Keratinocyte (primary cell): ENCODE data around the gene TUBA4B. TPM values are rescaled to one million over a fixed set of nuclear protein-coding genes. Genes with fewer than 3 reads are reported as not detected.

Experiments
- DNase-seq: peaks from one replicate; pipeline ENCODE4 v3.0.0-alpha.2; 2011; ENCODE audit warnings: low read depth, missing footprints, low spot score
- FAIRE-seq: peaks from 2 replicates; lab custom pipeline; 2011; peaks lifted over from hg19 to GRCh38; lab: Jason Lieb, UNC
- H2AFZ ChIP-seq: 2 replicates; pipeline ENCODE4 v1.6.0; 2012; ENCODE audit warnings: low read length, control low read depth, inconsistent platforms; ENCODE audit not compliant: control insufficient read depth
- H3K27ac ChIP-seq: 2 replicates; pipeline ENCODE4 v1.5.1; 2011; ENCODE audit warnings: low read length; ENCODE audit not compliant: control insufficient read depth, insufficient read depth
- H3K27me3 ChIP-seq: 3 replicates; pipeline ENCODE4 v1.6.0; 2011; ENCODE audit warnings: low read length; ENCODE audit not compliant: control insufficient read depth, insufficient read depth; ENCODE audit errors: extremely low read depth
- H3K36me3 ChIP-seq, 2 experiments: 2 replicates in 1 of 2; 3 replicates in 1 of 2; pipeline ENCODE4 v1.5.1; 2011; ENCODE audit warnings: low read length in 2 of 2, mild to moderate bottlenecking in 1 of 2; ENCODE audit not compliant: control insufficient read depth in 2 of 2, insufficient read depth in 2 of 2; ENCODE audit errors: extremely low read depth in 1 of 2
- H3K4me1 ChIP-seq: 3 replicates; pipeline ENCODE4 v1.5.1; 2011; ENCODE audit warnings: low read length; ENCODE audit not compliant: control insufficient read depth, insufficient read depth; ENCODE audit errors: extremely low read depth
- H3K4me2 ChIP-seq: 3 replicates; pipeline ENCODE4 v1.6.0; 2011; ENCODE audit warnings: low read depth, low read length; ENCODE audit not compliant: control insufficient read depth, insufficient read depth; ENCODE audit errors: extremely low read depth
- H3K4me3 ChIP-seq, 3 experiments: fragments of 200-600 bp in 1 of 3; sonication (generic) in 1 of 3; 2 replicates in 2 of 3; 3 replicates in 1 of 3; pipeline ENCODE4 v1.5.1; 2011 to 2016; ENCODE audit warnings: low read length in 3 of 3, mild to moderate bottlenecking in 3 of 3, control low read depth in 2 of 3, inconsistent platforms in 1 of 3, low read depth in 1 of 3, mixed read lengths in 1 of 3, mixed run types in 1 of 3, moderate library complexity in 1 of 3; ENCODE audit not compliant: control insufficient read depth in 2 of 3, insufficient read depth in 2 of 3; ENCODE audit errors: extremely low read depth in 1 of 3
- H3K79me2 ChIP-seq: 2 replicates; pipeline ENCODE4 v1.6.0; 2012; ENCODE audit warnings: low read length; ENCODE audit not compliant: control insufficient read depth, insufficient read depth
- H3K9ac ChIP-seq: 3 replicates; pipeline ENCODE4 v1.6.0; 2011; ENCODE audit warnings: low read length; ENCODE audit not compliant: control insufficient read depth, insufficient read depth; ENCODE audit errors: extremely low read depth
- H3K9me1 ChIP-seq: 3 replicates; pipeline ENCODE4 v1.6.0; 2011; ENCODE audit warnings: low read length; ENCODE audit not compliant: control insufficient read depth, insufficient read depth; ENCODE audit errors: extremely low read depth
- H3K9me3 ChIP-seq: 2 replicates; pipeline ENCODE4 v1.5.1; 2012; ENCODE audit warnings: low read depth, low read length; ENCODE audit not compliant: control insufficient read depth
- H4K20me1 ChIP-seq: 3 replicates; pipeline ENCODE4 v1.6.0; 2011; ENCODE audit warnings: low read length; ENCODE audit not compliant: control insufficient read depth, insufficient read depth; ENCODE audit errors: extremely low read depth
- EZH2 ChIP-seq: IDR thresholded peaks from one replicate; pipeline ENCODE4 v1.6.1; 2012; ENCODE audit warnings: inconsistent platforms, mild to moderate bottlenecking, low read length, moderate library complexity
- dilution Hi-C: fragments of 300-500 bp; cut with MboI; formaldehyde crosslinking; loops from one replicate; pipeline ENCODE4 v1.7.0; 2020; ENCODE audit warnings: low sequenced_read_pairs; ENCODE audit not compliant: extremely low pct_ligation_motif_present
- polyA plus RNA-seq, 5 experiments: library from polyadenylated mRNA; depleted of rRNA in 3 of 5; stranded (reverse) in 3 of 5; stranded (forward) in 1 of 5; unstranded in 1 of 5; fragments of >200 nt; gene quantifications; 1 replicate in 1 of 5; 2 replicates in 3 of 5; 3 replicates in 1 of 5; pipeline versions ENCODE4 v1.2.1 to v1.2.3, GENCODE V29; 2011 to 2012; ENCODE audit warnings: missing spikeins in 2 of 5, low read depth in 1 of 5, low replicate concordance in 1 of 5
- TF ChIP-seq, protein P1 (sequence below), 3 experiments: IDR thresholded peaks in 1 of 3; conservative IDR thresholded peaks in 1 of 3; optimal IDR thresholded peaks in 1 of 3; 2 replicates in 2 of 3; 3 replicates in 1 of 3; pipeline versions ENCODE3 to v1.5.1; 2011; ENCODE audit warnings: low read length in 3 of 3, mild to moderate bottlenecking in 3 of 3, moderate library complexity in 2 of 3, control low read depth in 1 of 3, inconsistent platforms in 1 of 3; ENCODE audit not compliant: insufficient read depth in 2 of 3; ENCODE audit errors: extremely low read depth in 1 of 3

Gene TUBA4B
- polyA plus RNA-seq, 1 donor (not counting 4 experiments of a cell fraction or from before 2014, with no cell fraction given), result not detected

GRCh38 chr2:219243291-219243761, 9.7 kb upstream of the TUBA4B start:
- Histone ChIP-seq H3K79me2 (peaks cover 26% of the 10 kb centered on the region), H3K9me3 (no peaks in the 10 kb centered on the region), H3K9me1 (no peaks in the 10 kb centered on the region), H3K27me3 (no peaks in the 10 kb centered on the region), H3K4me3 (no peak overlapping the region), H4K20me1 (no peaks in the 10 kb centered on the region), H3K27ac (no peak overlapping the region), H3K9ac (peak overlapping the region; percentile 9), H3K4me2 (peak overlapping the region; percentile 39), H2AFZ (peak overlapping the region; percentile 93), H3K4me1 (peaks cover 27% of the 10 kb centered on the region), H3K36me3 (peaks cover 10 to 28% of the 10 kb centered on the region in 2 experiments)
- TF ChIP-seq EZH2, result no peak
- TF ChIP-seq, protein P1, sequence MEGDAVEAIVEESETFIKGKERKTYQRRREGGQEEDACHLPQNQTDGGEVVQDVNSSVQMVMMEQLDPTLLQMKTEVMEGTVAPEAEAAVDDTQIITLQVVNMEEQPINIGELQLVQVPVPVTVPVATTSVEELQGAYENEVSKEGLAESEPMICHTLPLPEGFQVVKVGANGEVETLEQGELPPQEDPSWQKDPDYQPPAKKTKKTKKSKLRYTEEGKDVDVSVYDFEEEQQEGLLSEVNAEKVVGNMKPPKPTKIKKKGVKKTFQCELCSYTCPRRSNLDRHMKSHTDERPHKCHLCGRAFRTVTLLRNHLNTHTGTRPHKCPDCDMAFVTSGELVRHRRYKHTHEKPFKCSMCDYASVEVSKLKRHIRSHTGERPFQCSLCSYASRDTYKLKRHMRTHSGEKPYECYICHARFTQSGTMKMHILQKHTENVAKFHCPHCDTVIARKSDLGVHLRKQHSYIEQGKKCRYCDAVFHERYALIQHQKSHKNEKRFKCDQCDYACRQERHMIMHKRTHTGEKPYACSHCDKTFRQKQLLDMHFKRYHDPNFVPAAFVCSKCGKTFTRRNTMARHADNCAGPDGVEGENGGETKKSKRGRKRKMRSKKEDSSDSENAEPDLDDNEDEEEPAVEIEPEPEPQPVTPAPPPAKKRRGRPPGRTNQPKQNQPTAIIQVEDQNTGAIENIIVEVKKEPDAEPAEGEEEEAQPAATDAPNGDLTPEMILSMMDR (optimal IDR thresholded peaks at IDR 0.05 in 1 of 3, IDR thresholded peaks at IDR 0.05 in 1 of 3, conservative IDR thresholded peaks at IDR 0.05 in 1 of 3; ENCODE audit: extremely low read depth in 1 of 3, insufficient read depth in 2 of 3, low read length in 3 of 3), result no peak
- no peak for DNase-seq
- no peak for FAIRE-seq
- dilution Hi-C loops, result no loop called here

GRCh38 chr2:219244789-219245147, 8.3 kb upstream of the TUBA4B start:
- FAIRE-seq (no peak), DNase-seq (no peak)
- Histone ChIP-seq H3K9ac (peak overlapping the region; percentile 94), H2AFZ (peak overlapping the region; percentile 89), H3K9me1 (no peaks in the 10 kb centered on the region), H3K27me3 (no peaks in the 10 kb centered on the region), H3K4me3 (peak overlapping the region; percentile 72 to 94 (median 92)), H4K20me1 (peaks cover 3% of the 10 kb centered on the region), H3K27ac (peak overlapping the region; percentile 91), H3K4me2 (peak overlapping the region; percentile 98), H3K9me3 (no peaks in the 10 kb centered on the region), H3K79me2 (peaks cover 26% of the 10 kb centered on the region), H3K4me1 (peaks cover 40% of the 10 kb centered on the region), H3K36me3 (peaks cover 12 to 15% of the 10 kb centered on the region in 2 experiments)
- no peak for TF ChIP-seq EZH2
- TF ChIP-seq, protein P1 (optimal IDR thresholded peaks at IDR 0.05 in 1 of 3, IDR thresholded peaks at IDR 0.05 in 1 of 3, conservative IDR thresholded peaks at IDR 0.05 in 1 of 3; ENCODE audit: extremely low read depth in 1 of 3, insufficient read depth in 2 of 3, low read length in 3 of 3), result no peak
- dilution Hi-C loops, result no loop called here
